ENCODE results near the gene SYT1.

Gene SYT1

DNA sequence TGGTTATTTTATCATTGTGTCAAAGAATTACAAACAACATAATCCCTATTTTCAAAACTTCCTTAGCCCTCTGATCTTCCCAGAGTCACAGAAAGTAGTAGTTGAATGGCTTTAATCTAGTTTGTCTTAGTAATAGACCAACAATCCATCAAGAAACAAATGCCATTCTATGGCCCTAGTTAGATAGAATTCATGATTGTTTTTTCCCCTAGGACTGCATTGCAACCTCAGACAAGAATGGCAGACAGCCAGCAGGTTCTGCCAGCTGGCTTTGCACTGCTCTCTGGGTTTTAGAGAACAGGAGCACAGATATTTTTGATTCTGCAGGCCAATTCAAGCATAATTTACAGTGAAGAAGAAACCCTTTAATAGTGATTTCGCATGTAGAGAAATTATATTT lies 33.8 kb downstream of the SYT1 start:
- DNase-seq = no peak

DNA sequence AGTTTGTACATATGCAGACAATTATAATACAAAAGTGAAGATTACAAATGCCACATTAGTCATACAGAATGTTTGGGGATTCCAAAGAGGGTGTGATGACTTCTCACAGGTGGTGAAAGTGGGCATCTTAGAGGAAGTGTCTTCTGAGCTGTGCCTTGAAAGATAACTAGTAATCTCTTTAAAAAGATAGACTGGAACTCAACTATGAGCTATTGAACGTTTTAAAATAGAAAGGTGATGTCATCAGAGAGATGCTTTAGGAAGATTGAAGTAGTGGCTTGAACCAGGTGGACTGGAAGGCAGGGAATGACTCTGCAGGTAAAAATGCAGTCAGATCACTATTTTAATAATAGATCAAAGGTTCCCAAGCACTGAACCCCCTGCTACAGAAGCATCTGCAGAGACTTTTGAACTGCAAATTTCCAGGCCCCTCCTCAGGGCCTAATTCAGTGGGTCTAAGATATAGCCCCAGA lies 50.3 kb downstream of the SYT1 start:
- DNase-seq = no peak

DNA sequence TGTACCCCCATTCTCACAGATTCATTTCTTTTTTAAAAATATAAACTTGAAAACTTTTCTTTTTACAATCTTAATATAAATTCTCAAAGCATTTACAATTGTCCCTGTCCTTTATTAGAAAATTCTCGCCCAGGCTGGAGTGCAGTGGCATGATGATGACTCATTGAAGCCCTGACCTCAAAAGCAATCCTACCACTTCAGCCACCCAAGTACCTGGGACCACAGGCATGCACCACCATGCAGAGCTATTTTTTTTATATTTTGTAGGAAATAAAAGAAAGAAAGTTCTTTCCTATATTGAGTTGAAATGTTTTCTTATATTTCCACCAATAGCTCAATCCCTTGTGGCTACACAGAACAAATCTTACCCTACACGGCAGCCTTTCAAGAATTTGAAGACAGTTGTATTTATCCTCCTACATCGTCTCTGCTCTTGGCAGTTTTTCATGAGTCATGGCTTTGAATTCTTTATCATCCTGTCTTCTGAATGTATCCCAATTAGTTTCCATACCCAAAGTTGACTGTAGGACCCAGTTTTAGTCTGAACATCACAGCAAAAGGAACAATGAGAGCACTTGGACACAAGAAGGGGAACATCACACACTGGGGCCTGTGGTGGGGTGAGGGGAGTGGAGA lies 52.4 kb downstream of the SYT1 start:
- peak; percentile 36 for DNase-seq

DNA sequence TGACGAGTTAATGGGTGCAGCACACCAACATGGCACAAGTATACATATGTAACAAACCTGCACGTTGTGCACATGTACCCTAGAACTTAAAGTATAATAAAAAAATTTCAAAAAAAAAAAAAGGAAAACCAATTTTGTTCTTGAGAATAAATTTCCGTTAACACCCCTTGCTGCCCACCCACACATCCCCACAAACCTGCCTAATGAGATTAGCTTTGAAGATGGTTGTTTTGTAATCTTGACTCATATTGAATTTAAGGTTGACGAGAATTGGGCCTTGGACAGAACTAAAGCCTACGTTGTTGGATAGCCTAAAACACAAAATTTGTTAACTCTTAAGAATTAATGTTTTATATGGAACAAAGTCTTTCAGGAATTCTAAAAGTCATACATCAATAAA lies 52.9 kb downstream of the SYT1 start:
- no peak for DNase-seq

DNA sequence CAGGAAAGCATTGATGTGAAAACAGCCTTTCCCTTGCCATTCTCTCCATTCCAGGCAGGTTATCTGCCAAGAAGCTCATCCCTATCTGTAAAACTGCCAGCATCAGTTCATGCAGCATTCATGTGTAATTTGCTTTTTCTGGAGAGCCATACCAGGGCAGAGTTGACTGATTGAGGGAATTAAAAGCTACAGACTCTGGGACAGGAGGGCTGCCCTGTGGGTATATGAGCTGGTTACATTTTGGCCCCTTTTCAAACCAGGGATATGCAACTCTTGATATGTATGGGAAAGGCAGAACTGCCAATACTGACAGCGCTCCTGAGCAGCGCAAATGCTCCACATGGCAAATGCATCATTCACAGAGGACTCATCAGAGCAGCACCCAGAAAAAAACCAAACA lies 53.7 kb downstream of the SYT1 start:
- DNase-seq = no peak

DNA sequence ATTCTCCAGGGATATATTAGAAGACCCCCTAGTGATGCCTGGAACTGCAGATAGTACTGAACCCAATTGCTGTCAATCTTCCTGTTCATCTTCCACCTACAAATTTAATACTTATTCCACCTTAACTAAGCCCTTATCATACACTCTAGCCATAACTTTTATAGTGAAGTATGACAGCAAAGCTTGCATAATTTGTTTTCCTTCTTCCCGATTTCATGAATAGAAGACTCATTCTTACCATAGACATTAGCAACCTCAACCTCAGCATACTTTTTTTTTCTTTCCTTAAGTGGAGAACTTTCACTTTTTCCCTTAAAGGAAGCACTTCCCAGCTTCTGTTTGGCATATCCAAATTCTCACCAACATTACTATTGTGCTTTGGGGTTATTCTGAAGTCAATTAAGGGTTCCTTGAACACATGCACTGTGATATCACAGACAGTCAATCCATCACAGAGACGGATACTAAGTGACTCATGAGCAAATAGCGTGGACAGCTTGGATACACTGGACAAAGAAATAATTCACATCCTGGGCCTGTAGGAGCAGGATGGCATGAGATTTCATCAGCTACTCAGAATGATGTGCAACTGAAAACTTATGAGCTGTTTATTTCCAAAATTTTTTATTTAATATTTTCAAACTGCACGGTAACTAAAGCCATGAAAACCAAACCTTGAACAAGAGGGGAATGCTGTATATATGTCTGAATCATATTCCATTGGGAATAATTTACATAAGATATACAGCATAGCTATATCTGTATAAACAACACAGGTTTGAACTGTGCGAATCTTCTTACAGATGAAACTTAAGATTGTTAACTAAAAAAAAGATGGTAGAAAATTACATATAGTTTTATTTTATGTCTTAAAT lies 63.9 kb downstream of the SYT1 start:
- DNase-seq = peak; percentile 68

DNA sequence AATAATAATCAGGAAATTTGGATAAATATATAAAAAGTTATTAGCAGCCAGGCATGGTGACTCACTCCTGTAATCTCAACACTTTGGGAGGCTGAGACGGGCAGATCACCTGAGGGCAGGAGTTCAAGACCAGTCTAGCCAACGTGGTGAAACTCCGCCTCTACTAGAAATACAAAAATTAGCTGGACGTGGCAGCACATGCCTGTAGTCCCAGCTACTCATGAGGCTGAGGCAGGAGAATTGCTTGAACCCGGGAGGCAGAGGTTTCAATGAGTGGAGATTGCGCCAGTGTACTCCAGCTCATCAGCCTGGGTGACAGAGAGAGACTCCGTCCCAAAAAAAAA lies 64.5 kb downstream of the SYT1 start:
- no peak for DNase-seq

DNA sequence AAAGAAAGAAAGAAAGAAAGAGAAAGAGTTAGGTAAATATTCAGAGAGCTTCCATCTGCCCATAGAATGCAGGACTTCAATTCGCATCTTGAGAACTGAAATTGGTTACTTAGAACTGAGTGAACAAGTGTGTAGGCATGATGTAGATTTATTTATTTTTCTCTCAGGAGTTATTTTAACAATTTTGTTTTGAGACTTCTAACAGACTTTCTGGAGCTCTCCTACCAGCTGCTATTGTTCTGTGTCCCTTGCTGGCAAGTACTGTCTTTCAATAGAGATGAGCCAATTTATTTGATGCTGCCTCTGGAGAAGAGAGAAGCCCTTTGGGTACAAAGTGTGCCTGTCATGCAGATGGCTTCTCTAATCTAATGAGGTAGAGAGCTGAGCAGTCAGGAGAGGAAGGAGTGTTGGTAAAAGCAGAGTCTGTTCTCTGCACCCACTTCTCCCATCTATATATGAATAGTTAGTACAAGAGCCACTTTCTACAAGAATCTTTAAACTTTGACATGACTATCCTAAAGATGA lies 67.0 kb downstream of the SYT1 start:
- no peak for DNase-seq

DNA sequence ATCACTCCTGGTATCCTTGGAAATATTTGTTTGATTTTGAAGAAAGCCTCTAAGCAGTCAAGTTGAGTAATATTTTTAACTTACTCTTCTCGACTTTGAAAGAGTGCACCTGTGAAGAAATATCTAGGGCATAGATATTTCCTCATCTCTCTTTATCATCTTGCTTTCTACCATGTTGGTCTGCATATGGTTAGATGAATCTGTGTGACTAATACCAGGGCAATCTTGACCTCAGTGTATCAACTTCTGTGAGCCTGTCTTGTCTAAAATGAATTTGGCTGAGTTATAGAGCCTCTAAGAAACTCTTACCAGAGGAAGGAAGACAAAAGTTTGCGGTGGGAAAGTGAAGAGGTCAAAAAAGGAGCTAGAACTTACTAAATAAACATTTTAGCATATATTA lies 68.4 kb downstream of the SYT1 start:
- no peak for DNase-seq

DNA sequence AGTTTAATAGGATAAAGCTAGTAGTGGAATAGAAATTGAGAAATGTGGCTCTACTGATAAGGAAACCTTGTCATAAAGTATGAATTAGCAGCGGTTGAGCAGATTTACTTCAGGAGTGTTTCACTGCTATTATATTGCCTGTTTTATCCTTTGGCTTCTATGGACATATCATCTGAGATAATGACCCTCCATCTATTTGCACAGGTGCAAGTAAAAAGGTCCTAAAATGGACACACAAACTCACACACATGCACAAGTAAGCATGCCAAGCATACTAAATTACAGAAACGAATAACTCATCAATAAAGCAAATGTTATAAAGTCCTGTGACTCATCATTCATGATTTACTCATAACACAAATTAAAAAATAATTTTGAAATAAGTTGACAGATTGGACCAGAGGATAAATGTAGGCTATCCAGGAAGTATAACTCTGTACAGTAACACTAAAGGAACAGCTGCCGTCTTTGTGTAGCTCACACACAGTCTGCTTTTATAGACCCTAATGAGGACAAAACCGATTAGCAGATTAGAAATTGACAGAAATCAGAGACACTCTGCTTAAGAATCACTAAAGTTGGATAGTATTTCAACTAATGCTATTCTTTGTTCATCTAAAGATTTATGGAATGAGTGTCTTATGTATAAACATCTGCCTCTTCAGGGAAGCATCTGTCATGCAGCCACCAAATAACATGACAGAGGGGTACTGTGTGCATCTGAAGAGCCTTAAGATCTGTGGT lies 73.9 kb downstream of the SYT1 start:
- no peak for DNase-seq

DNA sequence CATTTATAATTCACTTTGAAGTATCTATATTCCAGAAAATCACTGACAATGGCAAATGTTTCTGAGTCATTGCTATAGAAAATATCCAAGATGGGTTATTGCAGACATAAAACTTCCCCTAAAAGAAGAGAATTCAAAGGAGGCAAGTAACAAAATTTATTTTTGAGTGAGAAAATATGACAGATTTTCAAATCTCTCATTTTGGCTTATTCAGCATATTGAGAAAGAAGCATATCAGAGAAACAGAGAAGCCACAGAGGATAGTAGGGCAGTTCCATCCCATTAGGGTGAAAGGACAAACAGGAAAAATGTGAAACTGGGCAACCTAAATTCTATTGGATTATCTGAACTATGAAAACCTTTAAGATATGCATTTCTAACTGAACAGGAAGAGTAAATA lies 85.0 kb downstream of the SYT1 start:
- no peak for DNase-seq

DNA sequence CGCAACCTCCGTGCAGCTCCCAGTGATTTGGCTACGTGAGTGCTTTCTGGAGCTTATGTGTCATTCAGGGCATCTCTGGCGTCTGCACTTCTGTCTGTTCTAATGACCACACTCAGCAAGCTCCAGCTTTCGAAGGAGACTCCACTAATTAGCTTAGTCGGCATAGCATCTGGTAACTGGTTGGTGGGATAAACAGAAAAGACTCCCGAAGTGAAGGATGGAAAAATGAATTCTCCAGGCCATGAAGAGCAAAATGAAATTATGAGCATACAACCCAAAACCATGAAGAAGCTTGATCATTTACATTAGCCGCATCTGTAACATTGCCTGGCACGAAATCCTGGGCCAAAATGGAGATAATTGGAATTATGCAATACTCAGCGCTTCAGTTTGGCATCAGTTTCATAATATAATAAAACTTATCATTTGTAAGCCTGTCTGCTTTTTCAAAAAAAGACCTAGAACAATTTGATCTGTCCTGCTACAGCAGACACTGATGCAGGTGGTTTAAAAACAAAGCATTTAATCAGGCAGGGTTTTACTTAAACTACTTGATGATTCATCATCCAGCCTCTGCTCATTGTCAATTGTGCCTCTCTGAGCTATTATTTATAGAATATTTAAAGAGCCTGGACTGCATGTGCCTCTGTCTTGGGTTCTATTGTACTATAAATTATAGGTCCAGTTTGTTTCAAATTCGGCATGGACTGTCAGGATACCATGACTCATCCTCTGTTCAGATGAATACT lies 87.4 kb downstream of the SYT1 start:
- DNase-seq = no peak

DNA sequence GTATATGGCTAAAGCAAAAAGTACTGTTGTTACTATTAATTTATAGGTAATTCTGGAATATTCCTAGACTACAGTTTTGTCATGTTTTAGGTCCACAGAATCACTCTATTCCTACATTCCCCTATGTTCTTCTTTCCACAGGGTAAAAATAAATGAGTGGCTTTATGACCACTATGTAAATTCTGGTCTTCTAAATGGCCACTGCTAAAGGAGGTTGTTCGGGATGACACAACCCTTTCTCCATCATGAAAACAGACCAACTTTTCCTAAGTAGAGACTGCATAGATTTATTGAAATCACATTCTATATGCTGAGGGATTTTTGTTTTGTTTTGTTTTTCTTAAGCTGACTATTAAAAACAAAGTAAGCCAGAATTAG lies 88.0 kb downstream of the SYT1 start:
- DNase-seq = no peak

DNA sequence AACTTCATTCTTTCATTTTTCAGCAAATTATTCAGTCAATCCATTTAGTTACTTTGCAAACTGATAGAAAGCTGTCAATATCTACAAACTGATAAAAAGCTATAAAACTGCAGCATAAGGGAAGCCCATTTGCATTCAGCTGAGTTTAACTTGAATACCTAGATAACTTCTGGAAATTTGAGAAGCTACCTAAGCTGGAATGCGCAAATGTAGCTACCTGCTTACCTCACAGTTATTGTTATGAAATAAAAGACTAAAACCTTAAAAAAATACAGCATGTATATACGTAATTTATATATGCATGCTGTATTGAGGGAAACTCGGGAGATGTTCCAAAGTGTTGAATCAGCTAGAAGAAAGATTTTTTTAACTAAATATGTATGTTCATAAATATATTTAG lies 94.4 kb downstream of the SYT1 start:
- DNase-seq = no peak

DNA sequence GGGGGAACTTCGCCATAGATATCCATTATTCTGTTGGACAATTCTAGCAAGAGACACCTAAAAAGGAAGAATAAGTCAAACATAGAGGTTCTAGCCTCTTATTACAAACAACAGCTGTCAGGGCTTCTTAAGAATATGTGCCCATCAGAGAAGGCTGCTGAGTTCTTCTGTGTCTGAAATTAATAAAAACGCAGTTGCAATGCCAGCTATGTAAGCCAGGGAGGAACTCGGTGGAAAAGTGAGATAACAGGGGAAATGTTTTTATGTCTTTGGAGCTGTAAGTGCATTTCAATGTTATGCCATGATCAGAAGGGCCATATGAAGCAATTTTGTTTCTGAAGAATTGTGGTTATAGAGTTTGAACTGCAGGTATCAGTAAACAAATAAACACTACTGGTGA lies 95.0 kb downstream of the SYT1 start:
- no peak for DNase-seq

DNA sequence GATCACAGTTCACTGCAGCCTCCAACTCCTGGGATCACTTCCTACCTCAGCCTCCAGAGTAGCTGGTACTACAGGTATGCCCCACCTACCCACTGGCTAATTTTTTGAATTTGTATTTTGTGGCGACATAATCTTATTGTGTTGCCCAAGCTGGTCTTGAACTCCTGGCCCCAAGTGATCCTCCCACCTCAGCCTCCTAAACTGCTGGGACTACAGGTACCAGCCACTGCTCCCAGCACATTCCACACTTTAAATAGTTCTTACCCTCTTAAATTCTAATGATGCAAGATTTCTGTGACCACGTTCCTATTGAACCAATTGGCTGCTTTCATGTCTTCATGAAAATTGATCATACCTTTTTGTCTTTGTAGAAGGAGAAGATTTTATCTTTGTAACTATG lies 96.6 kb downstream of the SYT1 start:
- no peak for DNase-seq

DNA sequence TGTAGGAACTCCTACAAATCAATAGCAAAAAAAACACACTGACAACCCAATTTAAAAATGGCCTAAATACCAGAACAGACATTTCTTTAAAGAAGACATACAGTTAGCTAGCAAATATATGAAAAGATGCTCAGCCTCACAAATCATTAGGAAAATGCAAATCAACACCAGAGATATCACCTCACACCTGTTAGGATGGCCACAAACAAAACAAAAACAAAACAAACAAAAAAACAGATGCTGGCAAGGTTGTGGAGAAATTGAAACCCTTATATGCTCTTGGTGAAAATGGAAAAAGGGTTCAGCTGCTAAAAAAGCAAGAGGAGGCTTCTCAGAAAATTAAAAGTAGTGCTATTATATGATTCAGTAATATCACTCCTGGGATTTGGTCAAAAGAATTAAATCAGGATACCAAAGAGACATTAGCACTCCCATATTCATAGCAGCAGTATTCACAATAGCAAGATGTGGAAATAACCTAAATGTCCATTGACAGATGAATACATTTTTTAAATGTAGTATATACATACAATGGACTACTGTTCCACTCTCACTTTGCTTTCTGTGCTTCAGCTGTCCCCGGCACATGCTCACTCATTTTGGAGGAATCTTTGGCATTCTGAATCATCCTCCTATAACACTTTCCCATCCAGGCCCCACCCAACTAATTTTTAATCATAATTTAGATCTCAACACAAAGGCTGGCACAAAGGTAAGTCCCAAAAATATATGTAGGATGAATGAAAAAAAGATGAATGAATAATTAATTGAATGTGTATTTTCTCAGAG lies 99.1 kb downstream of the SYT1 start:
- no peak for DNase-seq

DNA sequence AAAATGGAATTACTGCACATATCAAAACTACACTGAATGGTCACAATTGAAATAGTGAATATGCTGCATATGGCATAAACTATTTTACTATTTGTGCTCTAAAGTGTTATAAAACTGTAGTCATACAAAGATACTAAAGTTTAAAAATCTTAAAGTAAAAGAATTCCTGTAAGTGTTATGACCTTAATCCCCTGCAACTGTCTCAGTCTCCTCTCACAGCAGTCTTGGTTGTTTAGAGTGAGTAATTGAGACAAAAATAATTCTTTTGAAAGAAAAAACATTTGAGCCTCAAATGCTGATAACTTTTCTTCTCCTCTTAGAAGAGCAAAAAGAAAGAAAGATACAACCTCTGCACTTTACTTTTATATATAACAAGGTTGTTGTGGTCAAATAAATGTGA lies 99.9 kb downstream of the SYT1 start:
- DNase-seq = no peak

DNA sequence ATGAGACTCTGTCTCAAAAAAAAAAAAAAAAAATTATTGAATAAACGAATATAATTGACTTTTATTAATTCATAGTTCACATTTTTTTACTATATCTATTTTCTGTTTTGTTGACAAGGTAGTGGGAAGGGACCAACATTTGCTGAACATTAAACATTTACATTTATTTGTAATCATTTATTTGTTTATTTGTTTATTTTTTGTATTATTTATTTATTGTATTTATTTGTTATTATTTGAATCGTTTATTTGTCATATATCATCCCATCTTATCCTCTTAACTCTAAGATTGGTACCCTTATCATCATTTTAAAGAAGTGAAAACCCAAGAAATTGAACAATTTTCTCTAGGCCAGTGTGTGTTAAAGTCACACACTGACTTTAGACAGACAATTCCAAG lies 101.5 kb downstream of the SYT1 start:
- DNase-seq = no peak

DNA sequence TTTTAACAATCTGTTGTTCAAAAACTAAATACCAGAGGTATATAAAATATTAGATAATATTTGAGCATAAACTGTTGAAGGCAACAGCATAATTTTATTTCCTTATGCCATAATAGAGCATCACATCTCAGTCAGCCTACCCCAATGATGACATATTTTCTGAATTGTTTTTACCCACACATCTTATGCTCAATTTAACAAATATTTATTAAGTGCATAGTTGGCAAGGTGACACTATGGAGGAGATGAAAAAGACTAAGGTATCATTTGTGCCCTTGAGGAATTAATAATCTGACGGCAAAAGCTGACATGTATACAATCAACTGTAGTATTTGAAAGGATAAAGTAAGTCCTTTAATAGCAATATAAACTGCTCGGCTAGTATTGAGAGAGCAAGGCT lies 102.4 kb downstream of the SYT1 start:
- no peak for DNase-seq

DNA sequence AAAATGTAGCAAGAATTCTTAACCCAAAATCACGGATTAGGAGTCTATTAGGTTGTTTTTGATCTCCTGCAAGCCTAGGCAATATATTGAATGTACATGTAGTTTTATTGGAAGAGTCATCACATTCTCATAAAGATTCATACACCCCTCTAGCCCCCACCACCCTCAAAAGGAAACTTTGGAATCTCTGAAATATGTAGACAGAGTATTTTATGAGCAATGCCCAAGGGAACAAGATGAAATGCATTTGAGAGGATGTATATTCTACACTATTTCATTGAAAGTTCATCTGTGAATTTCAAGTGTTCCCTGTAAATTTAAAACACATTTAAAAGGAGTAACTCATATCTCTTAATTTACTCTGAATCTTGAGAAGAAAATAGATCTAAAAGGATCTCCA lies 103.7 kb downstream of the SYT1 start:
- DNase-seq = no peak

DNA sequence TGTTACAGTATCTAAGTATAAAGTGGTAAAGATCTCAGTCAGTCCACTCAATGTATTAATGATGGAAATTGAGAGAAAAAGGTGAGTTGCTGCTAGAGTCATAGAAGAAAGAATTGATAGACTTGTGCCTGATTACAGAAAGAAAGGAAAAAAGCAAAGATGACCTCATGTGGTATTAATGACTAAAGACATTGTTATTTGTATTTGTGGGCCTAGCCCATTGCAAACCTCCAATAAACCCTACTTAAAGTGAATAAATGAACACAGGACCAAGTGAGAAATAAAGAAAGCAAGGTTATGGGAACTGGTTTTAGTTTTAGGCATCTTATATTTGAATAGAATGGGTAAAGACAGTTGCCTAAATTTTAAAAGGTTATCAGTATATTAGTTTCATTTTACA lies 105.5 kb downstream of the SYT1 start:
- no peak for DNase-seq

Data from kidney glomerular epithelial cell (primary cell).